HT-29 (cell line): Measurements from ENCODE around the gene RASA4. TPM values are rescaled to one million over a fixed set of nuclear protein-coding genes. Genes with fewer than 3 reads are reported as not detected.
"Not testable (repeated sequence)": the region's sequence is repeated elsewhere in the genome, so short reads cannot be mapped to it uniquely, and the experiment has no call there.

Source experiments
- DNase-seq: peaks from one replicate; pipeline ENCODE4 v3.0.0-alpha.2; 2015; ENCODE audit warnings: low spot score
- small RNA-seq: library from RNA; depleted of rRNA; stranded (forward); fragments of <200 nt; gene quantifications from one replicate; pipeline ENCODE3, GENCODE V24; 2014
- total RNA-seq: library from RNA; depleted of rRNA; stranded (reverse); fragments of >200 nt; shearing (Covaris generic); gene quantifications from 2 replicates; pipeline ENCODE4 v1.2.3, GENCODE V29; 2014; rRNA removed

Gene RASA4
- total RNA-seq, 1 experiment from 2014 or later = 43.0 TPM

DNA sequence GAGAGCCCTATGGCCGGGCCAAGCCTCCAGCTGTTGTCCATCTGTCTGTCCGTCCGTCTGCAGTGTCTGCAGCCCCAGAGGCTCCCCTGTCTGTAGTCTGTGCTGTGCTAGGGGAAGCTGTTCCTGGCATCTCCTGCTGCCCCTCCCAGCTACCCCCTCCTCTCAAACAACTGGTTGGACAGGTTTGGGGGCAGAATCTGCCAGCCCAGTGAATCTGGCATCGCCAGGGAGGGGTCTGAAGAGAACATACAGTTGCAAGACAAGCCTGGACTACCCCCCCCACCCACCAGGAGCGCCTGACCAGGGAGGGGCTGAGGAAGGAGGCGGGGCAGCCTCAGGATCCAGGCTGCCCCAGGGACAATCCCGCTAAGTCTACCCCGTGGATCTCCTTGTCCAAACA lies 73.0 kb downstream of the RASA4 start, which contains the start of gene UPK3BL2:
Gene UPK3BL2 (minus strand): TSS at position 101 of the 400 bp plus-strand sequence. CDS start 60 bp downstream, at position 41.
- not testable (repeated sequence) for DNase-seq

DNA sequence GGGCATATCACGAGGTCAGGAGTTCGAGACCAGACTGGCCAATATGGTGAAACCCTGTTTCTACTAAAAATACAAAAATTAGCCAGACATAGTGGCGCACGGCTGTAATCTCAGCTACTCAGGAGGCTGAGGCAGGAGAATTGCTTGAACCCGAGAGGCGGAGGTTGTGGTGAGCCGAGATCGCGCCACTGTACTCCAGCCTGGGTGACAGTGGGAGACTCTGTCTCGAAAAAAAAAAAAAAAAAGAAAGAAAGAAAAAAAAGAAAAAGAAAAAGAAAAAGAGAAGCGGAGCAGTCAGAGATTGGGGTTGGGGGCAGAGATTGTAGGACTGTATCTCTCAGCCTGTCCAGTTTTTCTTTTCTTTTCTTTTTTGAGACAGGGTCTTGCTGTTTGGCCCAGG lies 73.8 kb downstream of the RASA4 start:
- not testable (repeated sequence) for DNase-seq

DNA sequence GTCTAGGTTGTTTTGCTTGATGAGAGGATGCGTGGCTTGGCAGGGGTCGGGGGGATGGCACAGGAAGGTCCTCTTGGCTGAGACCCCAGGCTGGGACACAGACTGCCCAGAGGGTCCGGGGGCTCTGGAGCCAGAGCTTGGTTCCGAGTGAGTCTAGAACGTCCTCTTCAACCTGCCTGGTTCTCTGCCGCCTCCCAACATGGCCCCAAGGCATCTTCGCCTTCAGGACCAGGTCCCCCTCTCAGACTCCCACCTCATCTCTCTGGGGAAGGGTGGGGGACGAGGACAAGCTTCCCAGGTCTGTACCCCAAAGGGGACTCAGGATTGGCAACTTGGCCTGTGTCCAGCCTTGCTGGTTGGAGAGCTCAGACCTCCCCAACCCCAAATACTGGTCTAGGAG lies 74.5 kb downstream of the RASA4 start:
- not testable (repeated sequence) for DNase-seq

DNA sequence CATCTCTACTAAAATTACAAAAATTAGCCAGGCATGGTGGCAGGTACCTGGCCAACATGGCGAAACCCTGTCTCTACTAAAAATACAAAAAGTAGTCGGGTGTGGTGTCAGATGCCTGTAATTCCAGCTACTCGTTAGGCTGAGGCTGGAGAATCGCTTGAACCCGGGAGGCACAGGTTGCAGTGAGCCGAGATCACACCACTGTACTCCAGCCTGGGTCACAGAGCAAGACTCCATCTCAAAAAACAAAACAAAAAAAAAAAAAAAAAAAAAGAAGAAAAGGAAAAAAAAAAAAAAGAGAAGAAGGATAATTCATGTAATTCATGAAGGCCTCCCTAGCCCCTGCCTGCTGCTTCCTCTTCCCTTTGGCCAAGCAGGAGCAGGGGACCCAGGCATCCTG lies 76.0 kb downstream of the RASA4 start:
- not testable (repeated sequence) for DNase-seq

DNA sequence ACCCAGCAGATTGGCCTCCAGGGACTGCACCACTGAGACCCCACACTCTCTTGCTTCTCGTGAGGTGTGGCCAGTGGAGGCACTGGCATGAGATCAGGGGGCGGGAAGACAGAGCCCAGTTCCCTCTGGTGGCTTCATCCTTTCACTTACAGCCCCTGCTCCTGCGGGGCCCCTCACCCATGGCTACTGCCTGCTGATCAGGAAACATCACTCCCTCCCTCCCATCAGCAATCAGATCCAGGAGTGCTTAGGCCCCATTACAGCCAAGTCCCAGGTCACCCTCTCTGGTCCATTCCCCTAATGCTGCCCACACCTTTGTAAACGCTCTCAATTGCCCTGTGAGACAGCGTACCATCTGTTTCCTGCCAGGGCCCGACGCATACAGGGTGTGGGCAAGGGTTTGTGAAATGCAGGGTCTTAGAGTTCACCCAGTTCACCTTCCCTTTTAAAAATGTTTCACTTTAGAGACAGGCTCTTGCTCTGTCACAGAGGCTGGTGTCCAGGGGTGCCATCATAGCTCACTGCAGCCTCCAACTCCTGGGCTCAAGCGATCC lies 81.4 kb downstream of the RASA4 start:
- DNase-seq = peak; percentile 0

DNA sequence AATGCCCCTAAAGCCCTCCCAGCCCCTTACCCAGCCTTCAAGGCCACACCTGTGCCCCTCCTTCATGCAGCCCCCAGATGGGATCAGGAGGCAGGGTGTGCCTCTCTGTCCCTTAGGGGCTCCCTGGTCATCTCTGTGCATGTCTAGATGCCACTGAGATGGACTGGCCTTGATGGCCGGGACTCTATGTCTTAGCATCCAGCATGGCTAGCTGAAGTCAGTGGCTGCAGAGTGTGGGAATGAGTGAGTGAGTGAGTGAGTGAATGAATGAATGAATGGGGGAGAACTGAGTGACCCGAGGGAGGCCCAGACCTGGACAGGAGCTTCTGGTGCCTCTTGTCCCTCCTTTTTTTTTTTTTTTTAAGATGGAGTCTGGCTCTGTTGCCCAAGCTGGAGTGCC lies 84.4 kb downstream of the RASA4 start:
- not testable (repeated sequence) for DNase-seq

DNA sequence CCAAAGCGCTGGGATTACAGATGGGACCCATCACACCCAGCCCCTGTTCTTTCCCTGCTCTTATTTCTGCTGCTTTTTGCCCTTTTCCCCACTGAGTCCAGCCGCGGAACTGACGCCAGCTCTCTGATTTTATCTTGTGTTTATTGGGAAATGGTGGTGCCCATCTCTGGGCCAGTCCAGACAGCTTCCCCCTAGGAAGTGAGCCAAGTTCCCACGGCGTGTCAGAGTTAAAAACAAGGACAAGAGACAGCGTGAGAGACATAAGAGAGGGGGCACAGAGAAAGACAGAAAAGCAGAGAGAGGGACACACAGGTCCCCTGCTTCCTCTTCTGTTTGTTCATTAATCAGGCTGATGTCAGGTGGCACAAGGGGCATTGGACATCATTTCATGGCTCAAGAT lies 85.0 kb downstream of the RASA4 start:
- not testable (repeated sequence) for DNase-seq

DNA sequence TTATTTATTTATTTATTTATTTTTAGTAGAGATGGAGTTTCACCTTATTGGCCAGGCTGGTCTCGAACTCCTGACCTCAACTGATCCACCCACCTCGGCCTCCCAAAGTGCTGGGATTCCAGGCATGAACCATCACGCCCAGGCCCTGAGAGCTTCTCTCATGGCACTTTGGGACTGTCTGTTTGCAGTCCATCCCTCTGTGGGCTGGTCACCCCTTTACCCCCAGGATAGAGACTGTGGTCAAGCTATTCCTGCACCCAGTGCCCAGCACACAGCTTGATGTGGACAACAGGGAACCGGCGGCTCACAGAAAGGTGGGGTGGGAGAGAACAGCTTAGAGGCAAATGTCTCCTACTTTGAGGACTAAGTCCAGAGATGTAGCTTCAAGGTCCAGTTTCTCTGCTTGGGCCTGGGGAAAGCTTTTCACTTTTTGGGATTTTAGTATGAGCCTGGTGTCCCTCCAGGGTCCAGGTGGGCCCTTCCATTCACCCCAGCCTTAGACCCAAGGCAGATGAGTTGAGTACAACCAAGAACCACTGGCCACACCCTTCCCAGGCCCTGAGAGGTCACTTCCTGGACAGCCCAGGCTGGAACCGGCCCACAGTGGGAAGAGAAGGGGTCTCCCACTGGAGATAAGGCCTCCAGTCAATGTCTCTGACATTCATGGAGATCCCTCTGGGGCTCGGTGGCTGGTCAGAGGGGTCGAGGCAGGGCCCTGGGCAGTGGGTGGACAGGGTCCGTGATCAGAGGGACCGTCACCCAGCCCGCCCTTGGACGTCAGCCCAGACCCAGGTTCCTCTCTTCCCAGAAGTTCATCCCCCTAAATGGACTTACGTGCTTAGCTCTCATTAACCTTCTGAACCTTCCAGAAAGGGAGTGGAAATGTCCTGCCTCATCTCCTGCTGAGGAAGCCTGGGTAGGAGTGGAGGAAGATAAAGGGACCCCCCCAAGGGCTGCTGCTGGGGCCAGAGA lies 88.4 kb downstream of the RASA4 start:
- not testable (repeated sequence) for DNase-seq

DNA sequence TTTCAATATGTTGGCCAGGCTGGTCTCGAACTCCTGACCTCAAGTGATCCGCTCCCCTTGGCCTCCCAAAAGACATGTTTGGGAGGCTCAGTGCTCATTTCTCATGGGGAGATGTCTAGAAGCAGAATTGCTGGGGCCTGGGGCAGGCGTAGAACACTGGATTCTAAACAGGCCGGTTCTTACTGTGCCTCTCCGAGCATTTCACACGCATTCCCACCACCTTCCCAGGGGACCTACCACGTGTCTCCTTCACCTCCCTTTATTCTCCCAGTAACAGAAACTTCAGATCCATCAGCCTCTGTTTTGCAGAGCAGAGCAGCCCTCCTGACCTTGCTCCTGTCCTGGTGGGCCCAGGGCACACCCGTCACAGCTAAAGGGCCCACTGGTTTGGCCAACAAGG lies 89.4 kb downstream of the RASA4 start:
- DNase-seq = not testable (repeated sequence)

DNA sequence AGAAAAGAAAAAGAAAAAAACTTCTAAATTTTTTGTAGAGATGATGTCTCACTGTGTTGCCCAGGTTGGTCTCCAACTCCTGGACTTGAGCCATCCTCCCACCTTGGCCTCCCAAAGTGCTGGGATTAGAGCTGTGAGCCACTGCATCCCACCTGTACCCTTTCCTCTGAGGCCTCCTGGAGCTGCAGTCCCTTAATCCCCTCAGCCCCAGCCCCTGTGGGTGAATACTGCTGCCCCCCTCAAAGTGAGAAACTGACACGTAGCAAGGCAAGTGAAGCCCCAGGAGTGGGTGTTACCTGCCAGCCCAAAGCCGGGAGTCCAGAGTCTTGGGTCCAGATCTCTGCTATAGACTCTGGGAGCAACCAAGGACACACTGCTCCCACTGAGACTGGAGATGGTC lies 91.8 kb downstream of the RASA4 start:
- DNase-seq = not testable (repeated sequence)

Small RNA genes lying within 50 kb of the gene (small RNA-seq; reads per million reads assigned to genes)
- not detected for gene UPK3BL1

Other genes starting within 250 kb of the RASA4 start
- gene PRKRIP1, start 220.4 kb downstream of the RASA4 start, total RNA-seq = 34.8 and 38.8 TPM in 2 replicates
- 37.4 and 39.8 TPM in 2 replicates for gene ORAI2, start 183.2 kb downstream of the RASA4 start, total RNA-seq
- gene ALKBH4, start 151.9 kb downstream of the RASA4 start, total RNA-seq = 31.5 and 36.5 TPM in 2 replicates
- gene LRWD1, start 151.8 kb downstream of the RASA4 start, total RNA-seq = 73.6 and 81.2 TPM in 2 replicates
- gene POLR2J, start 137.8 kb downstream of the RASA4 start, total RNA-seq = 96.9 and 101 TPM in 2 replicates
- 7.4 and 13.9 TPM in 2 replicates for gene RASA4B, start 99.0 kb downstream of the RASA4 start, total RNA-seq
- gene UPK3BL2, start 73.1 kb downstream of the RASA4 start, total RNA-seq = 11.1 and 15.2 TPM in 2 replicates
- gene SPDYE2, start 65.5 kb downstream of the RASA4 start, total RNA-seq = not detected in 2 replicates
- gene POLR2J3, start 44.2 kb downstream of the RASA4 start, total RNA-seq = 35.1 and 38.6 TPM in 2 replicates
- gene UPK3BL1, start 26.0 kb upstream of the RASA4 start, total RNA-seq = 39.8 and 44.1 TPM in 2 replicates
- gene SPDYE2B, start 33.6 kb upstream of the RASA4 start, total RNA-seq = not detected in 2 replicates
- gene POLR2J2, start 54.9 kb upstream of the RASA4 start, total RNA-seq = 2.8 and 4.2 TPM in 2 replicates
- gene FAM185A, start 132.2 kb upstream of the RASA4 start, total RNA-seq = 12.0 and 19.6 TPM in 2 replicates